GM12878 (cell line): ENCODE data around the gene PC. TPM values are rescaled to one million over a fixed set of nuclear protein-coding genes. Genes with fewer than 3 reads are reported as not detected.

Experiments used
- ATAC-seq: fragments of 200-7000 bp; cut with Tn5 transposase; 3 replicates; pipeline ENCODE4 v1.9.1; 2020; ENCODE audit warnings: mild to moderate bottlenecking, moderate library complexity
- BruUV-seq: library from RNA; stranded (reverse); fragments of 400-500 nt; replicated peaks from 2 replicates; lab custom pipeline; 2021; lab: Mats Ljungman, UMichigan
- CTCF ChIA-PET: fragments of 300-600 bp; sonication (Branson Sonifier 250); formaldehyde crosslinking; extraction: SDS; loops from one replicate; lab custom pipeline; 2021; ENCODE audit warnings: inconsistent platforms; lab: Yijun Ruan, JAX
- POLR2A ChIA-PET: fragments of 350-600 bp; formaldehyde crosslinking; extraction: SDS; loops from one replicate; lab custom pipeline; 2021; ENCODE audit warnings: inconsistent platforms; lab: Charles Lee
- RAD21 ChIA-PET: fragments of 300-600 bp; sonication (Branson Sonifier 250); formaldehyde crosslinking; loops from one replicate; lab custom pipeline; 2023; ENCODE audit warnings: antibody characterized with exemption; ENCODE audit not compliant: unreplicated experiment; lab: Charles Lee
- SMC1A ChIA-PET: fragments of 300-600 bp; sonication (Branson Sonifier 250); formaldehyde crosslinking; loops from one replicate; lab custom pipeline; 2023; ENCODE audit not compliant: unreplicated experiment, uncharacterized antibody; lab: Charles Lee
- DNase-seq: peaks from one replicate; pipeline ENCODE4 v3.0.0-alpha.2; 2011; ENCODE audit warnings: low read depth, low spot score
- FAIRE-seq: peaks from 3 replicates; lab custom pipeline; 2011; peaks lifted over from hg19 to GRCh38; lab: Jason Lieb, UNC
- H2AFZ ChIP-seq: 2 replicates; pipeline ENCODE4 v1.6.0; 2011; ENCODE audit warnings: low read depth, low read length, control low read depth; ENCODE audit not compliant: control insufficient read depth
- H3K27ac ChIP-seq: 2 replicates; pipeline ENCODE4 v1.5.1; 2011; ENCODE audit warnings: control low read depth; ENCODE audit not compliant: control insufficient read depth, insufficient read depth
- H3K27me3 ChIP-seq, 2 experiments: replicated peaks in 1 of 2; 2 replicates each; pipeline versions ENCODE4 v1.6.0 to v1.6.1; 2011; ENCODE audit warnings: low read length in 1 of 2; ENCODE audit not compliant: control insufficient read depth in 2 of 2, insufficient read depth in 2 of 2
- H3K36me3 ChIP-seq, 2 experiments: 2 replicates each; pipeline ENCODE4 v1.5.1; 2011; ENCODE audit warnings: low read length in 1 of 2; ENCODE audit not compliant: control insufficient read depth in 2 of 2, insufficient read depth in 2 of 2
- H3K4me1 ChIP-seq: 2 replicates; pipeline ENCODE4 v1.6.1; 2011; ENCODE audit warnings: mild to moderate bottlenecking, low read length, moderate library complexity, mixed read lengths; ENCODE audit not compliant: control insufficient read depth, insufficient read depth
- H3K4me2 ChIP-seq: 2 replicates; pipeline ENCODE4 v1.6.0; 2011; ENCODE audit warnings: control low read depth; ENCODE audit not compliant: control insufficient read depth, insufficient read depth
- H3K4me3 ChIP-seq: fragments of 200-600 bp; sonication (generic); 2 replicates; pipeline ENCODE4 v1.5.1; 2016
- H3K79me2 ChIP-seq: 2 replicates; pipeline ENCODE4 v1.6.0; 2011; ENCODE audit warnings: low read length; ENCODE audit not compliant: control insufficient read depth, insufficient read depth
- H3K9ac ChIP-seq: 2 replicates; pipeline ENCODE4 v1.8.0; 2011; ENCODE audit warnings: low read length, control low read depth, mixed read lengths; ENCODE audit not compliant: control insufficient read depth, insufficient read depth
- H3K9me3 ChIP-seq: replicated peaks from 3 replicates; pipeline ENCODE4 v1.5.1; 2011; ENCODE audit warnings: mild to moderate bottlenecking, low read length; ENCODE audit not compliant: control insufficient read depth, insufficient read depth
- H4K20me1 ChIP-seq: 2 replicates; pipeline ENCODE4 v1.6.0; 2011; ENCODE audit not compliant: control insufficient read depth, insufficient read depth
- CTCF ChIP-seq, 3 experiments: IDR thresholded peaks in 2 of 3; conservative IDR thresholded peaks in 1 of 3; 2 replicates each; pipeline ENCODE4 v1.5.1; 2011; ENCODE audit warnings: low read depth in 3 of 3, low read length in 3 of 3, mild to moderate bottlenecking in 3 of 3, control low read depth in 2 of 3, moderate library complexity in 2 of 3, inconsistent platforms in 1 of 3, mixed read lengths in 1 of 3; ENCODE audit not compliant: control insufficient read depth in 2 of 3, insufficient read depth in 1 of 3; ENCODE audit errors: extremely low read depth in 1 of 3
- ELK1 ChIP-seq: IDR thresholded peaks from 2 replicates; pipeline ENCODE4 v1.6.1; 2012; ENCODE audit warnings: low read depth, low read length, improper control_type of control experiment
- HDAC2 ChIP-seq: fragments of 200-600 bp; sonication (generic); IDR thresholded peaks from 2 replicates; pipeline ENCODE4 v1.6.1; 2017
- MEF2A ChIP-seq: IDR thresholded peaks from 2 replicates; pipeline ENCODE4 v1.6.1; 2011; ENCODE audit warnings: low read depth, mild to moderate bottlenecking, low read length, moderate library complexity; ENCODE audit not compliant: insufficient read depth
- ZBED1 ChIP-seq: IDR thresholded peaks from 2 replicates; pipeline ENCODE4 v1.6.1; 2016; ENCODE audit warnings: borderline replicate concordance
- WGBS: methylation state at CpG from one replicate; pipeline ENCODE4 v1.1.6; 2016; ENCODE audit warnings: low lambda C conversion rate; ENCODE audit not compliant: insufficient replicate concordance, insufficient coverage; ENCODE audit errors: missing lambda C conversion rate; 5-methylcytosine and 5-hydroxymethylcytosine counted together
- in situ Hi-C: fragments of 300-500 bp; cut with MboI; formaldehyde crosslinking; loops from 9 replicates; pipeline ENCODE4 v1.14.3; 2018; ENCODE audit warnings: mixed read lengths
- intact Hi-C: fragments of 100-400 bp; cut with micrococcal nuclease; formaldehyde crosslinking; loops from one replicate; pipeline ENCODE4 v1.14.2; 2022; ENCODE audit not compliant: unreplicated experiment
- polyA plus RNA-seq, 11 experiments: library from polyadenylated mRNA; depleted of rRNA in 4 of 11; unstranded in 6 of 11; stranded (reverse) in 5 of 11; fragments of >200 nt; fragmentation: Nextera tagmentation in 4 of 11; fragmentation: Illumina TruSeq in 1 of 11; extraction: Ambion mirVana in 4 of 11; extraction: Trizol in 1 of 11; gene quantifications; 1 replicate in 1 of 11; 2 replicates in 10 of 11; pipeline versions ENCODE4 v1.2.1 to v1.2.3, GENCODE V29; 2011 to 2016; ENCODE audit warnings: inconsistent platforms in 2 of 11, missing spikeins in 2 of 11, low read depth in 1 of 11
- total RNA-seq, 4 experiments: library from RNA; depleted of rRNA in 3 of 4; stranded (reverse); fragments of >200 nt in 3 of 4; fragmentation: Illumina TruSeq in 1 of 4; extraction: Trizol in 1 of 4; gene quantifications; 2 replicates each; pipeline versions ENCODE4 v1.2.1 to v1.2.3, GENCODE V29; 2013 to 2021

PC gene
- total and polyA plus RNA-seq, 10 of the 15 experiments (the other 5 are each of a cell fraction or from before 2014, with no cell fraction given): 0.22 to 10.3 (median 4.5) TPM

DNA sequence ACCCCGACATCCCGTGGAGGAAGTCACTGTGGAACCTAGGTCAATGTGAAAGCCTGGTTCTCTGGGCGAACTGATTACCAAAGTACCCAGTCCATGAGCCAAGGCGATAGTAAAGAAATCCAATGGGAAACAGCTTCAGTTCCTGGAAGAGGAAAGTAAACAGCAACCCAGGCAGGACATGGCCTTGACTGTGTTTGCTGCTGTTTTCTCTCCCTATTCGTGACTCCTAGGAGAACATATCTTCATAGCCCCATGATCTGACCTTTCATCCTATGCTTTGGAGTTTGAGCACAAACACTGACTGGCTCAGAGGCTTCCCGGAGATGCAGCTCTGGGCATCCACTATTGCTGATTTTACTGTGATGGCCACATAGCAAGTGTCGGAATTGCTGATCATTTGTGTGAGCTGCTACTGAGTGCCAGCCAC lies 56.2 kb downstream of the PC start:
- intact Hi-C loops (no loop called here), in situ Hi-C loops (no loop called here)
- CTCF ChIA-PET: no interaction called here
- Histone ChIP-seq H3K4me3 (no peak overlapping the region), H3K27me3 (peaks cover 0 to under 1% of the 10 kb centered on the region in 2 experiments; a peak in 1 of 4 replicates), H3K79me2 (no peaks in the 10 kb centered on the region), H4K20me1 (no peaks in the 10 kb centered on the region), H3K4me1 (no peaks in the 10 kb centered on the region), H3K27ac (no peak overlapping the region), H3K9me3 (no peaks in the 10 kb centered on the region), H3K36me3 (no peaks in the 10 kb centered on the region), H3K4me2 (no peak overlapping the region)
- no peak for FAIRE-seq
- POLR2A ChIA-PET: no interaction called here
- DNase-seq: no peak
- 72% methylated on average over 7 of the region's 7 CpGs for WGBS
- SMC1A ChIA-PET: no interaction called here
- RAD21 ChIA-PET: no interaction called here
- ATAC-seq: no peak
- no peak for TF ChIP-seq HDAC2
- no peak for TF ChIP-seq CTCF (IDR thresholded peaks at IDR 0.05 in 2 of 3, conservative IDR thresholded peaks at IDR 0.05 in 1 of 3; ENCODE audit: control insufficient read depth in 2 of 3, extremely low read depth in 1 of 3, insufficient read depth in 1 of 3, low read depth in 3 of 3, low read length in 3 of 3)
- no peak for TF ChIP-seq ZBED1
- no peak for TF ChIP-seq ELK1
- no peak for TF ChIP-seq MEF2A
- TF ChIP-seq, all 136 proteins: peak for 0
- BruUV-seq: no TSS peak
- Histone ChIP-seq H2AFZ (no peak overlapping the region), H3K9ac (no peak overlapping the region)
